Stimulated activated naive CD8-positive, alpha-beta T cell treated with anti-CD3 and anti-CD28 coated beads, Interleukin-15, amount 100 ng/mL, for 72 hours (primary cell): Measurements from ENCODE around the gene OPRL1.
"Not testable (repeated sequence)": the region's sequence is repeated elsewhere in the genome, so short reads cannot be mapped to it uniquely, and the experiment has no call there.

Experiments used
- ATAC-seq: fragments of 150-1000 bp; cut with Tn5 transposase; 2 replicates; pipeline ENCODE4 v1.10.0; 2021; ENCODE audit warnings: mild to moderate bottlenecking, moderate library complexity
- DNase-seq, 2 donors: peaks; one replicate each; pipeline ENCODE4 v3.0.0; 2021 to 2022
- H3K27ac Mint-ChIP-seq, 2 donors: one replicate each; pipeline ENCODE4 v1.8.0; 2022; ENCODE audit warnings: mild to moderate bottlenecking in 2 of 2, mixed read lengths in 2 of 2, moderate library complexity in 2 of 2
- H3K27me3 Mint-ChIP-seq: one replicate; pipeline ENCODE4 v1.8.0; 2022; ENCODE audit warnings: mixed read lengths
- H3K4me1 Mint-ChIP-seq: one replicate; pipeline ENCODE4 v1.8.0; 2022; ENCODE audit warnings: mild to moderate bottlenecking, mixed read lengths
- H3K4me3 Mint-ChIP-seq, 2 donors: one replicate each; pipeline ENCODE4 v1.8.0; 2022; ENCODE audit warnings: mild to moderate bottlenecking in 2 of 2, mixed read lengths in 2 of 2, moderate library complexity in 1 of 2
- H3K9me3 Mint-ChIP-seq, 2 donors: one replicate each; pipeline ENCODE4 v1.8.0; 2022; ENCODE audit warnings: mixed read lengths in 2 of 2

Gene OPRL1

GRCh38 chr20:64116541-64117431, 36.9 kb downstream of the OPRL1 start:
- H3K9me3 Mint-ChIP-seq: no peaks in the 10 kb centered on the region
- H3K4me3 Mint-ChIP-seq: no peak overlapping the region
- H3K4me1 Mint-ChIP-seq: peaks cover 19% of the 10 kb centered on the region
- no peak overlapping the region for H3K27ac Mint-ChIP-seq
- H3K27me3 Mint-ChIP-seq: peaks cover 7% of the 10 kb centered on the region
- peak in 1 of 2 donors; percentile 7 for DNase-seq
- no peak for ATAC-seq

DNA sequence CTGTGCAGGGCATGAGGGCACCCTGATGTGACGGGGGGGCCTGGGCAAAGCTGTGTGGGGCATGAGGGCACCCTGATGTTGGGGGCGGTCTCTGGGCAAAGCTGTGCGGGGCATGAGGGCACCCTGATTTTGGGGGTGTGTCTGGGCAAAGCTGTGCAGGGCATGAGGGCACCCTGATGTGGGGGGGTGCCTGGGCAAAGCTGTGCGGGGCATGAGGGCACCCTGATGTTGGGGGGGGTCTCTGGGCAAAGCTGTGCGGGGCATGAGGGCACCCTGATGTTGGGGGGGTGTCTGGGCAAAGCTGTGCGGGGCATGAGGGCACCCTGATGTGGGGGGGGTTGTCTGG, 37.5 kb downstream of the OPRL1 start:
- not testable (repeated sequence) for H3K9me3 Mint-ChIP-seq, H3K4me3 Mint-ChIP-seq

DNA sequence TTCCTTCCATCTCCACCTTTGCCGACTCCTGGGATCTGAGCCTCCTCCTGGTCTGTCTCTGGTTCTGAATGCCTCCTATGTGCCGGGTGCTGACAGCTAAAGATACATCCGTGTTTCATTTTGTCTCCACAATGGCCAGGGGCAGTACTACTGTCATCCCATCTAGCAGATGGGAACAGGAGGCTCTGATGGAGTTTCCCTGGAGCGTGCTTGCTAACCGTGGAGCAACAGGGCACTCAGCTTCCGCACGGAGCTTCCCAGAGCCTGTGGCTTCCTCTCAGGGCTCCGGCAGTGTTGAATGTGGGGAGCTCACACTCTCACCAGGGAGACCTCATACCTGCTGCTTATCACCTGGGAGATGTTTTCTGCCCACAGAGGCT, 39.4 kb downstream of the OPRL1 start:
- Mint-ChIP-seq H3K27ac (no peak overlapping the region), H3K4me3 (no peak overlapping the region), H3K27me3 (peaks cover 20% of the 10 kb centered on the region), H3K9me3 (no peaks in the 10 kb centered on the region), H3K4me1 (peaks cover 13% of the 10 kb centered on the region)
- DNase-seq (no peak), ATAC-seq (no peak)

More for the DNA sequence above, 37.5 kb downstream of the OPRL1 start:
- H3K4me1 Mint-ChIP-seq: peaks cover 15% of the 10 kb centered on the region
- H3K27ac Mint-ChIP-seq, ATAC-seq, DNase-seq: not testable (repeated sequence)
- peaks cover 11% of the 10 kb centered on the region for H3K27me3 Mint-ChIP-seq

DNA sequence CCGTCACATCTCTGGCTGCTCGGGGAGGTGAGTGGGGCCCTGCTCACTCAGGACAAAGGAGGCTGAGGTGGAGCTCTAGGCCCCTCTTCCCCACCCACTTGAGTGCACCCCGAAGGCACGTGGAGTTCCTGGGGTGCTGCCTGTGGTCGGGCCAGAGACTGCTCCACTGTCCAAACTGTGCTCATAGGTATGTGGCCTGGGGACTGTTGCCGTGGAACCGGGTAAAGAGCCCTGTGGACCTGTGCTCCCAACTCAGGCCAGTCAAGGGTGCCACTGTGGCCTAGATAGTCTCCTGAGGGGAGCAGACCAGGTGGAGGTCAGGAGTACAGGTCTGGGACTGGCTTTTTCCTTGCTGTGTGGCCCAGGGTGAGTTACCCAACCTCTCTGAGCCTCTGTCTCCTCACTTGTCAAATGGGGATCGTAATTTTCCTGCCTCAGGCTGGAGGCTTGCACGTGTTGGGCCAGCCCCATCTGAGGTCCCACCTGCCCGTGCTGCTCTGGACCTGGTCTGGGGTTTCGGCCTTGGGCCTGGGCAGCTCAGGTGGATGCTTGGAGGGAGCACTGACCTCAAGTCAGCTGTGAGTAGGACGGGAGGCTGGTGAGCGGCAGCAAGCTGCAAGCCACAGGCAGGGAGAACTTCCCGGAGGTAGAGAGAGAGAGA, 39.9 kb downstream of the OPRL1 start:
- DNase-seq (no peak), ATAC-seq (peak; percentile 27)
- Mint-ChIP-seq H3K27ac (peak overlapping the region in 1 of 2 donors; percentile 78), H3K9me3 (no peaks in the 10 kb centered on the region), H3K27me3 (peaks cover 20% of the 10 kb centered on the region), H3K4me1 (peaks cover 13% of the 10 kb centered on the region), H3K4me3 (peak overlapping the region; percentile 66 to 78)

- Mint-ChIP-seq H3K27ac (no peak overlapping the region), H3K27me3 (peaks cover 20% of the 10 kb centered on the region), H3K4me3 (no peak overlapping the region), H3K4me1 (peaks cover 13% of the 10 kb centered on the region), H3K9me3 (no peaks in the 10 kb centered on the region)
- ATAC-seq (no peak), DNase-seq (no peak)
Observed at GRCh38 chr20:64121586-64121985, 41.7 kb downstream of the OPRL1 start.

DNA sequence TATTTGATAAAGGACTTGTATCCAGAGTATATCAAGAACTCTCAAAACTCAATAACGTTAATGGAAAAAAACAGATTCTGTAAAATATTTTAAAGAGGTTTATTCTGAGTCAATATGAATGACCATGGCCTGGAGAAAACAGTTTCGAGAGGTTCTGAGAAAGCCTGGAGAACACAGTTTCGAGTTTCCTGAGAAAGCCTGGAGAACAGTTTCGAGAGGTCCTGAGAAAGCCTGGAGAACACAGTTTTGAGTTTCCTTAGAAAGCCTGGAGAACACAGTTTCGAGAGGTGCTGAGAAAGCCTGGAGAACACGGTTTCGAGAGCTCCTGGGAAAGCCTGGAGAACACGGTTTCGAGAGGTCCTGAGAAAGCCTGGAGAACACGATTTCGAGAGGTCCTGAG, 43.0 kb downstream of the OPRL1 start:
- DNase-seq, ATAC-seq, H3K4me3 Mint-ChIP-seq, H3K9me3 Mint-ChIP-seq, H3K27ac Mint-ChIP-seq: not testable (repeated sequence)
- Mint-ChIP-seq H3K27me3 (peaks cover 20% of the 10 kb centered on the region), H3K4me1 (peaks cover 13% of the 10 kb centered on the region)

- ATAC-seq: not testable (repeated sequence)
- H3K27me3 Mint-ChIP-seq: peaks cover 25% of the 10 kb centered on the region
Observed at GRCh38 chr20:64123517-64123916, 43.6 kb downstream of the OPRL1 start.

GRCh38 chr20:64129146-64129782, 49.4 kb downstream of the OPRL1 start:
- Mint-ChIP-seq H3K9me3 (no peaks in the 10 kb centered on the region), H3K27ac (no peak overlapping the region), H3K27me3 (peaks cover 23% of the 10 kb centered on the region), H3K4me1 (no peaks in the 10 kb centered on the region), H3K4me3 (no peak overlapping the region)
- ATAC-seq (no peak), DNase-seq (no peak)

More at GRCh38 chr20:64123517-64123916, 43.6 kb downstream of the OPRL1 start:
- peaks cover 13% of the 10 kb centered on the region for H3K4me1 Mint-ChIP-seq
- not testable (repeated sequence) for H3K27ac Mint-ChIP-seq, H3K4me3 Mint-ChIP-seq, H3K9me3 Mint-ChIP-seq, DNase-seq

- no peaks in the 10 kb centered on the region for H3K9me3 Mint-ChIP-seq
- no peak overlapping the region for H3K27ac Mint-ChIP-seq
- DNase-seq: no peak
- peaks cover 32% of the 10 kb centered on the region for H3K27me3 Mint-ChIP-seq
- H3K4me3 Mint-ChIP-seq: no peak overlapping the region
- ATAC-seq: no peak
- no peaks in the 10 kb centered on the region for H3K4me1 Mint-ChIP-seq
Observed at GRCh38 chr20:64130271-64130670, 50.4 kb downstream of the OPRL1 start.

DNA sequence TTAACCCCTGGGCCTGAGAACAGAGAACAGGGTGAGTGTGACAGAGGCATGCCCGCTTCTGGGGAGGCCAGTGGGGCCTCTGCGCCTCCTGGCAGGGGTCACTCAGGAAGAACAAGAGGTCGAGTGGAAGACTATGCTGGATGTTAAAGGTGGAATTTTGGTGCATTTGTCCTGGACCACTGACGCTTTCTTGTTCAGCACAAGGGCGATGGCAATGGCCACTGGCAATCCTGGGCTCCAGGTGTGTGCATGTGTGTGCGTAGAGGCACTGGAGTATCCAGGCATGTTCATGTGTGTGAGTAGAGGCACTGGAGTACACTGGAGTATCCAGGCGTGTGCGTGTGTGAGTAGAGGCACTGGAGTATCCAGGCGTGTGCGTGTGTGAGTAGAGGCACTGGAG, 51.0 kb downstream of the OPRL1 start:
- H3K4me1 Mint-ChIP-seq: no peaks in the 10 kb centered on the region
- no peak overlapping the region for H3K4me3 Mint-ChIP-seq
- ATAC-seq (no peak), DNase-seq (no peak)
- H3K27me3 Mint-ChIP-seq: peaks cover 38% of the 10 kb centered on the region
- H3K27ac Mint-ChIP-seq: no peak overlapping the region
- H3K9me3 Mint-ChIP-seq: no peaks in the 10 kb centered on the region

DNA sequence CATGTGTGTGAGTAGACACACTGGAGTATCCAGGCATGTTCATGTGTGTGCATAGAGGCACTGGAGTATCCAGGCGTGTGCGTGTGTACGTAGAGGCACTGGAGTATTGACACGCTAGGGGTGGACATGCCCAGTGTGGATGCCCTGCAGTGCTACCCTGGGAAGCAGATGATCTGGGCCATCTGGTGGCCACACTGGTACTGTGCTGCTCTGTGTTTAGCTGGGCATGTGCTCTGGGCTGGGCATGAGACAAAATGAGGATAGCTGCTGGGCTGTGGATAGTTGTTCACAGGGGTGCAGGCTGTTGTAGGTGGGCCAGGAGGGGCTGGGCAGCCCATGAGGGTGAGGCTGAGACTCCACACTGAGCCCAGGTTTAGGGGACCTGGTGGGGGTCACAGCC, 51.5 kb downstream of the OPRL1 start:
- Mint-ChIP-seq H3K27ac (no peak overlapping the region), H3K9me3 (no peaks in the 10 kb centered on the region), H3K4me3 (no peak overlapping the region), H3K27me3 (peaks cover 42% of the 10 kb centered on the region), H3K4me1 (no peaks in the 10 kb centered on the region)
- peak; percentile 52 for ATAC-seq
- DNase-seq: no peak

GRCh38 chr20:64133951-64134407, 54.1 kb downstream of the OPRL1 start:
- Mint-ChIP-seq H3K9me3 (no peaks in the 10 kb centered on the region), H3K4me1 (no peaks in the 10 kb centered on the region), H3K27me3 (peaks cover 31% of the 10 kb centered on the region), H3K27ac (peak overlapping the region in 1 of 2 donors; percentile 71), H3K4me3 (no peak overlapping the region)
- ATAC-seq (peak; percentile 26), DNase-seq (no peak)

DNA sequence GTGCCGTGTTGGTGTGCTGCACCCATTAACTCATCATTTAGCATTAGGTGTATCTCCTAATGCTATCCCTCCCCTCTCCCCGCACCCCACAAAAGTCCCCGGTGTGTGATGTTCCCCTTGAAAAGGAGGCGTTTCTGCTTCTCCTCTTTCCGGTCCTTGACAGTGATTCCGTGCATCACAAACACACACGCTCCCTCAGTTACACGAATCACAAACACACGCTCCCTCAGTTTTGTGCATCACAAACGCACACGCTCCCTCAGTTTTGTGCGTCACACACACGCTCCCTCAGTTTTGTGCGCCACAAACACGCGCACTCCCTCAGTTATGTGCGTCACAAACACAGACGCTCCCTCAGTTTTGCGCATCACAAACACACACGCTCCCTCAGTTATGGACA, 54.9 kb downstream of the OPRL1 start:
- H3K4me1 Mint-ChIP-seq, H3K27ac Mint-ChIP-seq, ATAC-seq, DNase-seq, H3K4me3 Mint-ChIP-seq, H3K9me3 Mint-ChIP-seq: not testable (repeated sequence)
- peaks cover 24% of the 10 kb centered on the region for H3K27me3 Mint-ChIP-seq

DNA sequence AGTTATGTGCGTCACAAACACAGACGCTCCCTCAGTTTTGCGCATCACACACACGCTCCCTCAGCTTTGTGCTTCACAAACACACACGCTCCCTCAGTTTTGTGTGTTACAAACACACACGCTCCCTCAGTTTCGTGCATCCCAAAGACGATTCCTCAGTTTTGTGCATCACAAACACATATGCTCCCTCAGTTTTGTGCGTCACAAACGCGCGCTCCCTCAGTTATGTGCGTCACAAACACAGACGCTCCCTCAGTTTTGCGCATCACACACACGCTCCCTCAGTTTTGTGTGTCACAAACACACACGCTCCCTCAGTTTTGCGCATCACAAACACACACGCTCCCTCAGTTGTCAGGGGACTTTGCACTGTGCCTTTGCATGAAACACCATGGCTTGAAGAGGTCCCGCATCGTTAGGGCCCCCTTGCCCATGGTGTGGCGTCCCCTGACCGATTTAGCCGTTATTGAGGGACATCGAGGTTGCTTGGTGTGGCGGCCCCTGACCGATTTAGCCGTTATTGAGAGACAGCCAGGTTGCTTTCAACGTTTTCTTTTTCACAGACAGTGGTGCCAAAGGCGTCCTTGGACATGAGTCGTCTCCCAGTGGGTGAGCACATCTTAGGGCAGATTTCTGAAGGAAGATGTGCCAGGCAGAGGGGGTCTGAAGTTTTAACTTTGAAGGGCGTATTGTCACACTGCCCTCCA, 56.3 kb downstream of the OPRL1 start:
- Mint-ChIP-seq H3K4me1 (no peaks in the 10 kb centered on the region), H3K4me3 (no peak overlapping the region), H3K27ac (no peak overlapping the region), H3K9me3 (no peaks in the 10 kb centered on the region), H3K27me3 (peaks cover 23% of the 10 kb centered on the region)
- no peak for ATAC-seq
- no peak for DNase-seq

GRCh38 chr20:64137598-64138031, 57.7 kb downstream of the OPRL1 start:
- Mint-ChIP-seq H3K4me1 (no peaks in the 10 kb centered on the region), H3K9me3 (no peaks in the 10 kb centered on the region), H3K27me3 (peaks cover 36% of the 10 kb centered on the region), H3K4me3 (no peak overlapping the region), H3K27ac (no peak overlapping the region)
- ATAC-seq: no peak
- no peak for DNase-seq
